ENCODE measurements around the gene ZSCAN10. TPM values are rescaled to one million over a fixed set of nuclear protein-coding genes. Genes with fewer than 3 reads are reported as not detected.
A peak's percentile ranks its signal among the peaks of the same experiment; 100 is the strongest.
"Not testable (repeated sequence)": the region's sequence is repeated elsewhere in the genome, so short reads cannot be mapped to it uniquely, and the experiment has no call there.

The ZSCAN10 gene
- total and polyA plus RNA-seq, 2 of the 13 experiments (the other 11 are each of a cell fraction or from before 2014, with no cell fraction given) = not detected

DNA sequence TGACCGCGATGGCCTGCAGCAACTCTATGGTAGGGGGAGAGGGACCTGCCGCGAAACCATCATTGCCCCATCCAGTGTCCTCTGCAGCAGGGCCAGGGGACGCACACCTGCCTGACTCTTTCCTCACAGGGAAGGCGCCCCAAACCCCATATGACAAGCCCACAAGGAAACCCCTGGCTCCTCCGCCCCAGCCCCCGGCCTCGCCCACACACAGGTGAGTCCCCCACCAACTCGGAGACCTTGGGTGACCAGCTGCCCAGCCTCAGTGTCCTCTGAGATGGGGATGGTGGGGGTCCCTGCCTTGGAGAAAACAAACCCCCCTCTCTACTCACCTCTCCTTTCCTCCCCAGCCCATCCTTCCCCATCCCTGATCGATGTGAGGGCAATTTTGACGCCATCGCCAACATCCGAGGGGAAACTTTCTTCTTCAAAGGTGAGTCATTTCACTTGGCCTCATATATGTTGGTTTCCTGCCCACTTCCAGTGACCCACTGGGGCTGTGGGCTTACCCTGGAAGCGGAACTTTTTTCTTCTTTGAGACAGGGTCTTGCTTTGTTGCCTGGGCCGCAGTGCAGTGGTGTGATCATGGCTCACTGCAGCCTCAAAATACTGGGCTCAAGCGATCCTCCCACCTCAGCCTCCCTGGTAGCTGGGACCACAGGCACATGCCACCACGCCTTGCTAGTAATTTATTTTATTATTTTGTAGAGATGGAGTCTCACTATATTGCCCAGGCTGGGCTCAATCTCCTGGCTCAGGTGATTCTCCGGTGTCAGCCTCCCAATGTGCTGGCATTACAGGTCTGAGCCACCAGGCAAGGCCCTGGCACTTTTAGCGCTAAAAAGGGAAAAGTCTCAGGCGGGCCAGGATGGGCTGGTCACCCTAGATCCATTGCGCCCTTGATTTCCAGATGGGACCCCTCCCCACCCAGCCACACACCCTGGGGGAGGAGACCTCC is 41.6 kb downstream of the ZSCAN10 start:
- Histone ChIP-seq H2AFZ (ENCODE audit: low read length) (no peak overlapping the region), H3K79me2 (ENCODE audit: insufficient read depth, low read length) (no peaks in the 10 kb centered on the region), H3K4me1 (ENCODE audit: insufficient read depth, low read length) (peaks cover 14% of the 10 kb centered on the region), H3K27me3 (ENCODE audit: control insufficient read depth in 1 of 2, insufficient read depth in 2 of 2, low read length in 2 of 2) (no peaks in the 10 kb centered on the region), H4K20me1 (ENCODE audit: insufficient read depth, low read length) (no peaks in the 10 kb centered on the region), H3K27ac (ENCODE audit: extremely low read length, insufficient read depth, low read length) (no peak overlapping the region), H3K9me3 (ENCODE audit: low read length) (no peaks in the 10 kb centered on the region), H3K4me3 (replicated peaks in 1 of 3; ENCODE audit: insufficient read depth in 1 of 3, low read depth in 2 of 3, low read length in 3 of 3) (peak overlapping the region in 2 of 3 experiments; percentile 90 to 91; a peak in 3 of 6 replicates), H3K4me2 (ENCODE audit: low read depth, low read length) (peak overlapping the region; percentile 99), H3K36me3 (replicated peaks in 1 of 2; ENCODE audit: control insufficient read depth in 1 of 2, insufficient read depth in 2 of 2, low read length in 2 of 2) (no peaks in the 10 kb centered on the region), H3K9ac (ENCODE audit: insufficient read depth, low read depth, low read length) (peak overlapping the region; percentile 46; the same call in 1 of the 2 replicates)
- in situ Hi-C loops (cut with HindIII; ENCODE audit: extremely low pct_ligation_motif_present, low pct_unique_long_range_greater_than_20kb) (no loop called here), intact Hi-C loops (cut with micrococcal nuclease; ENCODE audit: unreplicated experiment) (loop anchor here (2.0 kb wide), 2 partner anchors 43 to 71 kb away; no protein-coding TSS in a partner anchor)
- FAIRE-seq (no peak), ATAC-seq (no peak), DNase-seq (ENCODE audit: low spot score) (no peak)
- ChIA-PET POLR2A (interaction anchor here (1.3 to 3.0 kb wide), 3 partner anchors 30 to 72 kb away, joined by 3 to 30 read pairs (median 17); partner anchors contain the start of genes HCFC1R1 and THOC6), CTCF (ENCODE audit: low intra/inter-chr PET ratio, low total read pairs) (no interaction called here)
- TSS peak; percentile 68 for BruUV-seq (replicated peaks)
- TF ChIP-seq MBD4 (IDR thresholded peaks at IDR 0.05; ENCODE audit: borderline replicate concordance, low read length) = no peak
- 0 out of 2 replicates have a peak, but pooled peaks have one; percentile 18 for TF ChIP-seq ZNF121 (CRISPR knock-in tag; IDR thresholded peaks at IDR 0.05)
- 94% methylated on average over 18 of the region's 22 CpGs for WGBS (ENCODE audit: low lambda C conversion rate)

DNA sequence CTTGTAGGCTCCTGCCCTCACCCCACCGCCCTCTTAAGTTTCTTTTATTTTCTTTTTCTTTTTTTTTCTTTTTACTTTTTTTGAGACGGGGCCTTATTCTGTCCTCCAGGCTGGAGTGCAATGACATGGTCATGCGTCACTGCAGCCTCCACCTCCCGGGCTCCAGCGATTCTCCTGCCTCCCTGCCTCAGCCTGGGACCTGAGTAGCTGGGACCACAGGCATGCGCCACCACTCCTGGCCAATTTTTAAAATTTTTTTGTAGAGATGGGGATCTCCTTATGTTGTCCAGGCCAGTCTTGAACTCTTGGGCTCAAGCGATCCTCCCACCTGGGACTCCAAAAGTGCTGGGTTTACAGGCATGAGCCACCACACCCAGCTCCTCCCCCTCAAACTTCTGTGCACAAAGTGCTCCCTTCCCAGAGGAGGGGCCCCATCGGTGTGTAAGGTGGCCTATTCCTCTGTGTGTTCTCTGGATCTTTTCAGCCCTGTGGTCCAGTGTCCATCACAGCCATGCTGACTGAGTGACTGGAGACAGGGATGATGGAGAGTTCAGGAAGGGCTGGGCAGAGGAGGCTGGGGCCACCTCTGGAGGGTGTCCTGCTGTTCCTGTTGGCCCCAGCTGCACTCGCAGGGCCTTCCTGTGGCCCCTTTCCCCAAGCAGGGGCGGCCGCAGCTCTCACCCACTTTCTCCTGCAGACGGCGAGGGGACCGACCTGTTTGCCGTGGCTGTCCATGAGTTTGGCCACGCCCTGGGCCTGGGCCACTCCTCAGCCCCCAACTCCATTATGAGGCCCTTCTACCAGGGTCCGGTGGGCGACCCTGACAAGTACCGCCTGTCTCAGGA is 42.5 kb downstream of the ZSCAN10 start:
- ATAC-seq = no peak
- H3K9ac ChIP-seq (ENCODE audit: insufficient read depth, low read depth, low read length) = no peak overlapping the region
- DNase-seq (ENCODE audit: low spot score) = no peak
- no peaks in the 10 kb centered on the region for H3K36me3 ChIP-seq (replicated peaks in 1 of 2; ENCODE audit: control insufficient read depth in 1 of 2, insufficient read depth in 2 of 2, low read length in 2 of 2)
- ChIA-PET POLR2A (interaction anchor here (1.6 kb wide), 1 partner anchor 36 kb away, joined by 3 read pairs; the partner anchor contains the start of gene TNFRSF12A), CTCF (ENCODE audit: low intra/inter-chr PET ratio, low total read pairs) (no interaction called here)
- no peak overlapping the region for H2AFZ ChIP-seq (ENCODE audit: low read length)
- no peak overlapping the region for H3K4me3 ChIP-seq (replicated peaks in 1 of 3; ENCODE audit: insufficient read depth in 1 of 3, low read depth in 2 of 3, low read length in 3 of 3)
- TF ChIP-seq POLR2G (IDR thresholded peaks at IDR 0.05; ENCODE audit: low read depth, low read length) (peak; percentile 8; the same call in 1 of the 2 replicates), AGO2 (optimal IDR thresholded peaks at IDR 0.05; ENCODE audit: low read depth, low read length) (peak; percentile 32), ZNF263 (CRISPR knock-in tag; IDR thresholded peaks at IDR 0.05) (0 out of 2 replicates have a peak, but pooled peaks have one; percentile 62), NR1H2 (CRISPR knock-in tag; IDR thresholded peaks at IDR 0.05; ENCODE audit: borderline replicate concordance, low read depth) (no peak), ZNF547 (CRISPR knock-in tag; IDR thresholded peaks at IDR 0.05) (no peak)
- intact Hi-C loops (cut with micrococcal nuclease; ENCODE audit: unreplicated experiment) = no loop called here
- H3K4me1 ChIP-seq (ENCODE audit: insufficient read depth, low read length) = peaks cover 14% of the 10 kb centered on the region
- H4K20me1 ChIP-seq (ENCODE audit: insufficient read depth, low read length) = no peaks in the 10 kb centered on the region
- in situ Hi-C loops (cut with HindIII; ENCODE audit: extremely low pct_ligation_motif_present, low pct_unique_long_range_greater_than_20kb) = no loop called here
- H3K27ac ChIP-seq (ENCODE audit: extremely low read length, insufficient read depth, low read length) = no peak overlapping the region
- no peak for FAIRE-seq
- H3K27me3 ChIP-seq (ENCODE audit: control insufficient read depth in 1 of 2, insufficient read depth in 2 of 2, low read length in 2 of 2) = peaks cover 0 to under 1% of the 10 kb centered on the region in 2 experiments; a peak in 1 of 5 replicates
- no peak overlapping the region for H3K4me2 ChIP-seq (ENCODE audit: low read depth, low read length)
- WGBS (ENCODE audit: low lambda C conversion rate) = 80% methylated on average over 14 of the region's 19 CpGs
- BruUV-seq (replicated peaks) = no TSS peak
- H3K9me3 ChIP-seq (ENCODE audit: low read length) = no peaks in the 10 kb centered on the region
- H3K79me2 ChIP-seq (ENCODE audit: insufficient read depth, low read length) = no peaks in the 10 kb centered on the region

DNA sequence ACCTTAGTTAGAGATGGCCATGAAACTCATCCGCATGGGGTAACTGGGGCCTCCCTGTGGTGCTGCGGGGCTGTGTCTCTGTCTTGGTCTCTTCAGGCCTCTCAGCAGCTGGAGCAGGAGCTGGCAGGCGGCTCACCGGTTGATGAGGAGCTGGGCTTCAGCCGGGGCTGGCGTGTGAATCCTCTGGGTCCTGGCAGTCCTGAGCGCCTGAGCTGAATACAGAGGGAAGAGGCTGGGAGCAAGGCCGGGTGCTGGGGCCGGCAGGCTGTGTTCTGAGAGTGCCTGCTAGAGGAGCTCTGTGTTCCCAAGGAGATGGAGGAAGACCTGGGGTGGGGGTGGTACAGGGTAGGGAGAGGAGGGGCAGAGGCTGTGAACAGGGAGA is 43.4 kb downstream of the ZSCAN10 start:
- H3K79me2 ChIP-seq (ENCODE audit: insufficient read depth, low read length); H3K27me3 ChIP-seq (ENCODE audit: control insufficient read depth in 1 of 2, insufficient read depth in 2 of 2, low read length in 2 of 2); H3K36me3 ChIP-seq (replicated peaks in 1 of 2; ENCODE audit: control insufficient read depth in 1 of 2, insufficient read depth in 2 of 2, low read length in 2 of 2); DNase-seq (ENCODE audit: low spot score); H3K27ac ChIP-seq (ENCODE audit: extremely low read length, insufficient read depth, low read length); CTCF ChIA-PET (ENCODE audit: low intra/inter-chr PET ratio, low total read pairs); intact Hi-C loops (cut with micrococcal nuclease; ENCODE audit: unreplicated experiment); H3K9me3 ChIP-seq (ENCODE audit: low read length); H3K4me2 ChIP-seq (ENCODE audit: low read depth, low read length); BruUV-seq (replicated peaks); H3K4me3 ChIP-seq (replicated peaks in 1 of 3; ENCODE audit: insufficient read depth in 1 of 3, low read depth in 2 of 3, low read length in 3 of 3); H2AFZ ChIP-seq (ENCODE audit: low read length); H4K20me1 ChIP-seq (ENCODE audit: insufficient read depth, low read length); ATAC-seq; in situ Hi-C loops (cut with HindIII; ENCODE audit: extremely low pct_ligation_motif_present, low pct_unique_long_range_greater_than_20kb); FAIRE-seq; H3K9ac ChIP-seq (ENCODE audit: insufficient read depth, low read depth, low read length): not testable (repeated sequence)
- WGBS (ENCODE audit: low lambda C conversion rate) = 70% methylated on average over 9 of the region's 9 CpGs
- POLR2A ChIA-PET = interaction anchor here (1.6 kb wide), 1 partner anchor 35 kb away, joined by 3 read pairs; the partner anchor contains the start of gene TNFRSF12A
- peaks cover 12% of the 10 kb centered on the region for H3K4me1 ChIP-seq (ENCODE audit: insufficient read depth, low read length)
